SK-N-SH (cell line): ENCODE measurements around the gene SH3PXD2B.

Experiments
- CHD2 ChIP-seq: fragments of 150-350 bp; IDR thresholded peaks from 2 replicates; pipeline ENCODE4 v1.6.1; 2018; ENCODE audit warnings: low read length; ENCODE audit not compliant: partially characterized antibody
- EP300 ChIP-seq, 2 experiments: IDR thresholded peaks; 2 replicates each; pipeline versions ENCODE4 v1.4.0 to v1.6.1; 2012; ENCODE audit warnings: borderline replicate concordance in 1 of 2, low read depth in 1 of 2, low read length in 1 of 2
- EZH2phosphoT487 ChIP-seq: fragments of 200-600 bp; sonication (generic); IDR thresholded peaks from 2 replicates; pipeline ENCODE4 v1.6.1; 2017; ENCODE audit warnings: low read depth, mixed run types, mild to moderate bottlenecking, antibody characterized with exemption, moderate library complexity, borderline replicate concordance
- FOXJ3 ChIP-seq: sonication (generic); formaldehyde crosslinking; IDR thresholded peaks from 2 replicates; pipeline ENCODE4 v1.5.1; 2020; ENCODE audit warnings: mild to moderate bottlenecking, missing genetic modification reagents
- MEF2A ChIP-seq: IDR thresholded peaks from 2 replicates; pipeline ENCODE4 v1.4.0; 2012; ENCODE audit warnings: low read depth, borderline replicate concordance
- NFIC ChIP-seq: IDR thresholded peaks from 2 replicates; pipeline ENCODE4 v1.4.0; 2012; ENCODE audit warnings: borderline replicate concordance
- NRF1 ChIP-seq: IDR thresholded peaks from 2 replicates; pipeline ENCODE4 v1.6.1; 2012; ENCODE audit warnings: low read depth, mild to moderate bottlenecking, low read length
- SMC3 ChIP-seq: IDR thresholded peaks from 2 replicates; pipeline ENCODE4 v1.6.1; 2012; ENCODE audit warnings: low read depth, low read length, improper control_type of control experiment
- TAF1 ChIP-seq: IDR thresholded peaks from 2 replicates; pipeline ENCODE4 v1.6.1; 2012; ENCODE audit warnings: low read depth, mild to moderate bottlenecking, low read length, moderate library complexity, borderline replicate concordance
- TCF12 ChIP-seq: IDR thresholded peaks from 2 replicates; pipeline ENCODE4 v1.4.0; 2012
- TEAD4 ChIP-seq: IDR thresholded peaks from 2 replicates; pipeline ENCODE4 v1.4.0; 2012; ENCODE audit warnings: mild to moderate bottlenecking, borderline replicate concordance; ENCODE audit not compliant: insufficient read depth
- TF ChIP-seq, protein P1 (sequence below): fragments of 200-600 bp; sonication (generic); IDR thresholded peaks from 2 replicates; pipeline ENCODE4 v1.6.1; 2017; ENCODE audit warnings: antibody characterized with exemption, mild to moderate bottlenecking, moderate library complexity
- TF ChIP-seq, protein P2 (sequence below): IDR thresholded peaks from 2 replicates; pipeline ENCODE4 v1.6.1; 2012; ENCODE audit warnings: mild to moderate bottlenecking, low read depth, low read length, moderate library complexity
- TF ChIP-seq, protein P3 (sequence below): IDR thresholded peaks from 2 replicates; pipeline ENCODE4 v1.4.0; 2012; ENCODE audit warnings: low read depth

- TF ChIP-seq, protein P1, sequence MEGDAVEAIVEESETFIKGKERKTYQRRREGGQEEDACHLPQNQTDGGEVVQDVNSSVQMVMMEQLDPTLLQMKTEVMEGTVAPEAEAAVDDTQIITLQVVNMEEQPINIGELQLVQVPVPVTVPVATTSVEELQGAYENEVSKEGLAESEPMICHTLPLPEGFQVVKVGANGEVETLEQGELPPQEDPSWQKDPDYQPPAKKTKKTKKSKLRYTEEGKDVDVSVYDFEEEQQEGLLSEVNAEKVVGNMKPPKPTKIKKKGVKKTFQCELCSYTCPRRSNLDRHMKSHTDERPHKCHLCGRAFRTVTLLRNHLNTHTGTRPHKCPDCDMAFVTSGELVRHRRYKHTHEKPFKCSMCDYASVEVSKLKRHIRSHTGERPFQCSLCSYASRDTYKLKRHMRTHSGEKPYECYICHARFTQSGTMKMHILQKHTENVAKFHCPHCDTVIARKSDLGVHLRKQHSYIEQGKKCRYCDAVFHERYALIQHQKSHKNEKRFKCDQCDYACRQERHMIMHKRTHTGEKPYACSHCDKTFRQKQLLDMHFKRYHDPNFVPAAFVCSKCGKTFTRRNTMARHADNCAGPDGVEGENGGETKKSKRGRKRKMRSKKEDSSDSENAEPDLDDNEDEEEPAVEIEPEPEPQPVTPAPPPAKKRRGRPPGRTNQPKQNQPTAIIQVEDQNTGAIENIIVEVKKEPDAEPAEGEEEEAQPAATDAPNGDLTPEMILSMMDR = no peak
- no peak for TF ChIP-seq TEAD4
- TF ChIP-seq, protein P2, sequence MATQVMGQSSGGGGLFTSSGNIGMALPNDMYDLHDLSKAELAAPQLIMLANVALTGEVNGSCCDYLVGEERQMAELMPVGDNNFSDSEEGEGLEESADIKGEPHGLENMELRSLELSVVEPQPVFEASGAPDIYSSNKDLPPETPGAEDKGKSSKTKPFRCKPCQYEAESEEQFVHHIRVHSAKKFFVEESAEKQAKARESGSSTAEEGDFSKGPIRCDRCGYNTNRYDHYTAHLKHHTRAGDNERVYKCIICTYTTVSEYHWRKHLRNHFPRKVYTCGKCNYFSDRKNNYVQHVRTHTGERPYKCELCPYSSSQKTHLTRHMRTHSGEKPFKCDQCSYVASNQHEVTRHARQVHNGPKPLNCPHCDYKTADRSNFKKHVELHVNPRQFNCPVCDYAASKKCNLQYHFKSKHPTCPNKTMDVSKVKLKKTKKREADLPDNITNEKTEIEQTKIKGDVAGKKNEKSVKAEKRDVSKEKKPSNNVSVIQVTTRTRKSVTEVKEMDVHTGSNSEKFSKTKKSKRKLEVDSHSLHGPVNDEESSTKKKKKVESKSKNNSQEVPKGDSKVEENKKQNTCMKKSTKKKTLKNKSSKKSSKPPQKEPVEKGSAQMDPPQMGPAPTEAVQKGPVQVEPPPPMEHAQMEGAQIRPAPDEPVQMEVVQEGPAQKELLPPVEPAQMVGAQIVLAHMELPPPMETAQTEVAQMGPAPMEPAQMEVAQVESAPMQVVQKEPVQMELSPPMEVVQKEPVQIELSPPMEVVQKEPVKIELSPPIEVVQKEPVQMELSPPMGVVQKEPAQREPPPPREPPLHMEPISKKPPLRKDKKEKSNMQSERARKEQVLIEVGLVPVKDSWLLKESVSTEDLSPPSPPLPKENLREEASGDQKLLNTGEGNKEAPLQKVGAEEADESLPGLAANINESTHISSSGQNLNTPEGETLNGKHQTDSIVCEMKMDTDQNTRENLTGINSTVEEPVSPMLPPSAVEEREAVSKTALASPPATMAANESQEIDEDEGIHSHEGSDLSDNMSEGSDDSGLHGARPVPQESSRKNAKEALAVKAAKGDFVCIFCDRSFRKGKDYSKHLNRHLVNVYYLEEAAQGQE = no peak
- TF ChIP-seq NRF1 = no peak
- TF ChIP-seq, protein P3, sequence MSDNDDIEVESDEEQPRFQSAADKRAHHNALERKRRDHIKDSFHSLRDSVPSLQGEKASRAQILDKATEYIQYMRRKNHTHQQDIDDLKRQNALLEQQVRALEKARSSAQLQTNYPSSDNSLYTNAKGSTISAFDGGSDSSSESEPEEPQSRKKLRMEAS = no peak
- no peak for TF ChIP-seq EP300 (IDR thresholded peaks at IDR 0.05; ENCODE audit: borderline replicate concordance in 1 of 2, low read depth in 1 of 2, low read length in 1 of 2)
- TF ChIP-seq SMC3 = no peak
- TF ChIP-seq NFIC = no peak
- TF ChIP-seq MEF2A = no peak
- TF ChIP-seq TCF12 = no peak
- no peak for TF ChIP-seq TAF1
- no peak for TF ChIP-seq EZH2phosphoT487
- TF ChIP-seq CHD2 = no peak
- TF ChIP-seq FOXJ3 (CRISPR knock-in tag) = no peak
Observed at GRCh38 chr5:172450453-172450852, 3.9 kb downstream of the SH3PXD2B start.
